ENCODE results near the gene GPHN.
"Not testable (repeated sequence)": the region's sequence is repeated elsewhere in the genome, so short reads cannot be mapped to it uniquely, and the experiment has no call there.

The GPHN gene

GRCh38 chr14:66543996-66544395, 36.0 kb downstream of the GPHN start:
- H3K4me3 ChIP-seq (ENCODE audit: low read depth, low read length), result no peak overlapping the region
- no peak for TF ChIP-seq CTCF (IDR thresholded peaks at IDR 0.05; ENCODE audit: low read depth, low read length, missing control alignments)
- no peak for DNase-seq (ENCODE audit: low read depth)

- not testable (repeated sequence) for DNase-seq (ENCODE audit: low read depth); H3K4me3 ChIP-seq (ENCODE audit: low read depth, low read length)
Observed at GRCh38 chr14:66545191-66545590, 37.2 kb downstream of the GPHN start.

DNA sequence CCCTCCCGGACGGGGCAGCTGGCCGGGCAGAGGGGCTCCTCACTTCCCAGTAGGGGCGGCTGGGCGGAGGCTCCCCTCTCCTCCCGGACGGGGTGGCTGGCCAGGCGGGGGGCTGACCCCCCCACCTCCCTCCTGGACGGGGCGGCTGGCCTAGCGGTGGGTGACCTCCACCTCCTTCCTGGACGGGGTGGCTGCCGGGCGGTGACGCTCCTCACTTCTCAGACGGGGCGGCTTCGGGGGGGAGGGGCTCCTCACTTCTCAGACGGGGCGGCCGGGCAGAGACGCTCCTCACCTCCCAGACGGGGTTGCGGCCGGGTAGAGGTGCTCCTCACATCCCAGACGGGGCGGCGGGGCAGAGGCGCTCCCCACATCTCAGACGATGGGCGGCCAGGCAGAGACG, 37.8 kb downstream of the GPHN start:
- not testable (repeated sequence) for DNase-seq (ENCODE audit: low read depth); H3K4me3 ChIP-seq (ENCODE audit: low read depth, low read length)

DNA sequence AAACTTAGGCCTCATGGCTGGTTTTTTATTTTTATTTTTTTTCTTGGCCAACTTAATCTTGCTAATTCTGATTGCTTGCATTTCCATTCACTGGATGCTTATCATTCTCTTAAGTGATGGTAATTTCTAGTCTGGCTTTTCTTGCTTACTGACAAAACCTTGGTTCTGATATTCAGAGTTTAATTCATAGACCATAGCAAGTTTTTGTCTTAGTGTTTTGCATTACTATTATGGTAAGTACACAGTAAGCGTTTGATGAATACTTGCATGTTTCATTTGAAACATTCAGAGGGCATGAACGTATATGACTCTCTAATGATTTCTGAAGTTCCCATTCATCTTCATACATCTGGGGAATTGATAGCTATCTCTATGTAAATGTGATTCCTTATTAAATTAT, 55.8 kb downstream of the GPHN start:
- H3K4me3 ChIP-seq (ENCODE audit: low read depth, low read length), result no peak overlapping the region
- no peak for DNase-seq (ENCODE audit: low read depth)
- TF ChIP-seq CTCF (IDR thresholded peaks at IDR 0.05; ENCODE audit: low read depth, low read length, missing control alignments), result no peak

DNA sequence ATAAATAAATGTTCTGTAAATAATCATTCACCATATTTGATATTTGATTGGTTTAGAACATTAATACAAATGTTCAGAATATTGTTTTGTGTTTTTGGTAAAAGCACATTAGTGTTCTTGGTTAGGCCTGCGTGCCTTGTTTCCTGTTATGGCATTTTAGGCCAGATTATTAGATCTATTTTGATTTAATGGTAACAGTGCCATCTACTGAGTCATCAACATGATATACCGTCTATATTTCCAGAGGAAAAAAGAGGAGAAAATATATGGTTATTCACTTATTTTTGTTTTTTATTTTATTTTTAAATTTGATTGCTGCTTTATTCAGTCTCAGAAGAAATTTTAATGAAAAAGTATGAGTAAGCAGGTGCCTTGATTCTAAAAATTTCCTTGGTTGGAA, 60.3 kb downstream of the GPHN start:
- DNase-seq (ENCODE audit: low read depth), result no peak
- H3K4me3 ChIP-seq (ENCODE audit: low read depth, low read length), result no peak overlapping the region
- TF ChIP-seq CTCF (IDR thresholded peaks at IDR 0.05; ENCODE audit: low read depth, low read length, missing control alignments), result no peak

- H3K4me3 ChIP-seq (ENCODE audit: low read depth, low read length), result no peak overlapping the region
- TF ChIP-seq CTCF (IDR thresholded peaks at IDR 0.05; ENCODE audit: low read depth, low read length, missing control alignments), result no peak
- DNase-seq (ENCODE audit: low read depth), result no peak
Observed at GRCh38 chr14:66572826-66573225, 64.9 kb downstream of the GPHN start.

DNA sequence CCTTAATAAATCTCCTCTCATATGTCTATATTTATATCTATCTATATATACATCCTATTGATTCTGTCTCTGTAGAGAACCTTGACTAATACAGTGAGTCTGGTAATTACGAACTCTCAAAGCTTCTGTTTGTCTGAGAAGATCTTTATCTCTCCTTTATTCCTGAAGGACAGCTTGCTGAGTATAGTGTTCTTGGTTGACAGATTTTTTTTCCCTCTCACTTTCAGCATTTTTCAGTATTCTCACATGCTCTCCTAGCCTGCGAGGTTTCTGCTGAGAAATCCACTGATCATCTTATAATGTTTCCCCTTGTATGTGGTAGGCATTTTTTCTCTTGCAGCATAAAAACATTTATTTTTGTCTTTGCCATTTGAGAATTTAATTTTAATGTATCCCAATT, 67.1 kb downstream of the GPHN start:
- no peak for TF ChIP-seq CTCF (IDR thresholded peaks at IDR 0.05; ENCODE audit: low read depth, low read length, missing control alignments)
- no peak overlapping the region for H3K4me3 ChIP-seq (ENCODE audit: low read depth, low read length)
- DNase-seq (ENCODE audit: low read depth), result no peak

DNA sequence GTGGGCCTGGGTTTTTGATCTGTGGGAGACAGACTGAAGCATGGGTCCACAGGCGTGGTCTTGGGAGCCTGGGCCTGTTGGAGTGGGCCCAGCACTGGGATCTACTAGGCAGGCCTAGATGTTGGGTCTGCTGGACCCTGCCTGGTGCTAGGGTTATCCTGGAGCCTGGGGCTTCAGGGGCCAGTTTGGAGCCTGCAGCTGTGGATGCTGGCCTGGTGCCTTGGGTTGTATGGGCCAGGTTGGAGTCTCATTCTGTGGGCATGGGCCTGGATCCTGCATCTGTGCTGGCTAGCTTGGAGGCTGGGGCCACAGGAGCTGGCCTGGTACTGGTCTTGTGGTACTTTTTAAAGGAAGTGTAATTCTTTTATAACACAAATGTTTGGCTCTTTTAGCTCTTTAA, 68.0 kb downstream of the GPHN start:
- DNase-seq (ENCODE audit: low read depth), result no peak
- TF ChIP-seq CTCF (IDR thresholded peaks at IDR 0.05; ENCODE audit: low read depth, low read length, missing control alignments), result no peak
- no peak overlapping the region for H3K4me3 ChIP-seq (ENCODE audit: low read depth, low read length)

- H3K4me3 ChIP-seq (ENCODE audit: low read depth, low read length); DNase-seq (ENCODE audit: low read depth): not testable (repeated sequence)
Observed at GRCh38 chr14:66587753-66588152, 79.8 kb downstream of the GPHN start.

All from GM12864 (cell line).